SK-N-SH treated with all-trans-retinoic acid at 6 μM for 48 hours (cell line): ENCODE measurements around the gene QSOX1.

Source experiments
- ATAC-seq: fragments of 200-7000 bp; cut with Tn5 transposase; 3 replicates; pipeline ENCODE4 v1.9.1; 2020; ENCODE audit warnings: mild to moderate bottlenecking, moderate library complexity
- ARNTL ChIP-seq: fragments of 450-650 bp; formaldehyde crosslinking; IDR thresholded peaks from 2 replicates; pipeline ENCODE4 v1.5.0; 2020; ENCODE audit warnings: low read depth, mild to moderate bottlenecking, moderate library complexity, borderline replicate concordance
- BACH2 ChIP-seq: fragments of 250-450 bp; sonication (Bioruptor Pico); IDR thresholded peaks from 2 replicates; pipeline ENCODE4 v1.9.0; 2021; ENCODE audit warnings: mild to moderate bottlenecking, borderline replicate concordance
- CREB5 ChIP-seq: fragments of 250-450 bp; sonication (Bioruptor Pico); IDR thresholded peaks from 2 replicates; pipeline ENCODE4 v1.5.1; 2020; ENCODE audit warnings: low read depth, mild to moderate bottlenecking, moderate library complexity
- CSDC2 ChIP-seq: fragments of 250-450 bp; sonication (Bioruptor Pico); IDR thresholded peaks from 2 replicates; pipeline ENCODE4 v1.5.0; 2020; ENCODE audit warnings: mild to moderate bottlenecking, moderate library complexity
- ESRRG ChIP-seq: fragments of 250-450 bp; sonication (Bioruptor Pico); IDR thresholded peaks from 2 replicates; pipeline ENCODE4 v1.6.1; 2021; ENCODE audit warnings: mild to moderate bottlenecking
- GLIS3 ChIP-seq: fragments of 250-450 bp; sonication (Bioruptor Pico); IDR thresholded peaks from 2 replicates; pipeline ENCODE4 v1.5.0; 2020; ENCODE audit warnings: mild to moderate bottlenecking, moderate library complexity
- ISL1 ChIP-seq: fragments of 250-450 bp; sonication (Bioruptor Pico); IDR thresholded peaks from 2 replicates; pipeline ENCODE4 v2.1.2; 2022; ENCODE audit warnings: mild to moderate bottlenecking, moderate library complexity
- OSR1 ChIP-seq: fragments of 250-450 bp; sonication (Bioruptor Pico); IDR thresholded peaks from 2 replicates; pipeline ENCODE4 v1.8.0; 2022; ENCODE audit warnings: moderate library complexity, mild to moderate bottlenecking, inconsistent platforms
- PATZ1 ChIP-seq: fragments of 250-450 bp; sonication (Bioruptor Pico); IDR thresholded peaks from 2 replicates; pipeline ENCODE4 v1.8.0; 2020; ENCODE audit warnings: mild to moderate bottlenecking, moderate library complexity, borderline replicate concordance
- POU6F1 ChIP-seq: fragments of 250-450 bp; sonication (Bioruptor Pico); IDR thresholded peaks from 2 replicates; pipeline ENCODE4 v1.8.0; 2021; ENCODE audit warnings: low read depth, mild to moderate bottlenecking, moderate library complexity, borderline replicate concordance
- PPARA ChIP-seq: fragments of 250-450 bp; sonication (Bioruptor Pico); IDR thresholded peaks from 2 replicates; pipeline ENCODE4 v1.5.0; 2020; ENCODE audit warnings: mild to moderate bottlenecking, borderline replicate concordance
- RARB ChIP-seq: fragments of 250-450 bp; sonication (Bioruptor Pico); IDR thresholded peaks from 2 replicates; pipeline ENCODE4 v1.8.0; 2021; ENCODE audit warnings: mild to moderate bottlenecking, moderate library complexity
- SNAI2 ChIP-seq: fragments of 250-450 bp; sonication (Bioruptor Pico); IDR thresholded peaks from 2 replicates; pipeline ENCODE4 v1.5.0; 2020; ENCODE audit warnings: mild to moderate bottlenecking, moderate library complexity
- TOX ChIP-seq: fragments of 250-450 bp; sonication (Bioruptor Pico); IDR thresholded peaks from 2 replicates; pipeline ENCODE4 v1.8.0; 2021; ENCODE audit warnings: mild to moderate bottlenecking, moderate library complexity, borderline replicate concordance
- ZC3H10 ChIP-seq: fragments of 250-450 bp; sonication (Bioruptor Pico); IDR thresholded peaks from 2 replicates; pipeline ENCODE4 v1.5.1; 2021; ENCODE audit warnings: mild to moderate bottlenecking, moderate library complexity
- ZFP30 ChIP-seq: fragments of 450-650 bp; formaldehyde crosslinking; IDR thresholded peaks from 2 replicates; pipeline ENCODE4 v1.5.0; 2022; ENCODE audit warnings: mild to moderate bottlenecking, moderate library complexity
- ZNF565 ChIP-seq: fragments of 450-650 bp; formaldehyde crosslinking; conservative IDR thresholded peaks from 2 replicates; pipeline ENCODE4 v1.5.0; 2020; ENCODE audit warnings: low read depth, mild to moderate bottlenecking, moderate library complexity
- ZNF70 ChIP-seq: fragments of 450-650 bp; formaldehyde crosslinking; IDR thresholded peaks from 2 replicates; pipeline ENCODE4 v1.5.0; 2020; ENCODE audit warnings: mild to moderate bottlenecking, moderate library complexity
- ZNF8 ChIP-seq: fragments of 450-650 bp; formaldehyde crosslinking; IDR thresholded peaks from 2 replicates; pipeline ENCODE4 v1.5.0; 2020; ENCODE audit warnings: mild to moderate bottlenecking, moderate library complexity

The QSOX1 gene

GRCh38 chr1:180185281-180185680 lies 30.6 kb downstream of the QSOX1 start:
- ATAC-seq: no peak
- TF ChIP-seq CSDC2 (CRISPR knock-in tag) (no peak), SNAI2 (no peak), POU6F1 (CRISPR knock-in tag) (no peak), RARB (CRISPR knock-in tag) (no peak), PATZ1 (CRISPR knock-in tag) (no peak), ZC3H10 (CRISPR knock-in tag) (no peak), CREB5 (no peak), BACH2 (CRISPR knock-in tag) (no peak), ZNF8 (CRISPR knock-in tag) (no peak), ZFP30 (CRISPR knock-in tag) (no peak), ZNF70 (CRISPR knock-in tag) (no peak), ARNTL (CRISPR knock-in tag) (no peak), ESRRG (CRISPR knock-in tag) (no peak), ISL1 (CRISPR knock-in tag) (no peak), OSR1 (CRISPR knock-in tag) (no peak), GLIS3 (no peak)

- TF ChIP-seq RARB (CRISPR knock-in tag) (no peak), POU6F1 (CRISPR knock-in tag) (no peak), PPARA (CRISPR knock-in tag) (no peak), ZNF8 (CRISPR knock-in tag) (no peak), ESRRG (CRISPR knock-in tag) (no peak), SNAI2 (no peak)
- ATAC-seq: no peak
Measured at GRCh38 chr1:180185971-180186645, 31.4 kb downstream of the QSOX1 start.

GRCh38 chr1:180186831-180187230 lies 32.2 kb downstream of the QSOX1 start:
- no peak for TF ChIP-seq PATZ1 (CRISPR knock-in tag)
- no peak for TF ChIP-seq TOX
- no peak for TF ChIP-seq ZFP30 (CRISPR knock-in tag)
- TF ChIP-seq, all 23 proteins: peak for 0
- ATAC-seq: no peak; the same call in 2 of the 3 replicates

GRCh38 chr1:180187626-180188025 lies 33.0 kb downstream of the QSOX1 start:
- TF ChIP-seq GLIS3 (no peak), PATZ1 (CRISPR knock-in tag) (no peak), POU6F1 (CRISPR knock-in tag) (no peak), CREB5 (no peak), ESRRG (CRISPR knock-in tag) (no peak), PPARA (CRISPR knock-in tag) (no peak), ZNF70 (CRISPR knock-in tag) (no peak), ZFP30 (CRISPR knock-in tag) (no peak), ZNF565 (CRISPR knock-in tag) (no peak)
- ATAC-seq: peak; percentile 7; the same call in 1 of the 3 replicates
